OCI-LY3 (cell line): ENCODE measurements around the gene CEP76.

Experiments
- H2AFZ ChIP-seq: fragments of 200-600, 300-600 bp; shearing (Covaris generic); 2 replicates; pipeline ENCODE4 v1.6.0; 2014; ENCODE audit warnings: antibody characterized with exemption, low read depth, low read length
- H3K27ac ChIP-seq: fragments of 200-600, 300-600 bp; sonication (generic); 2 replicates; pipeline ENCODE4 v1.5.1; 2014; ENCODE audit warnings: mild to moderate bottlenecking, low read length, moderate library complexity, mixed read lengths
- H3K27me3 ChIP-seq: fragments of 200-600, 300-600 bp; sonication (generic); 2 replicates; pipeline ENCODE4 v1.6.1; 2014; ENCODE audit warnings: low read depth, low read length, mixed read lengths
- H3K36me3 ChIP-seq: fragments of 200-600, 300-600 bp; sonication (generic); replicated peaks from 2 replicates; pipeline ENCODE3; 2014; ENCODE audit warnings: low read depth, low read length, mixed read lengths
- H3K4me1 ChIP-seq: fragments of 300-600, 200-600 bp; sonication (generic); 2 replicates; pipeline ENCODE4 v1.6.1; 2014; ENCODE audit warnings: low read length, mixed read lengths
- H3K4me2 ChIP-seq: fragments of 200-600, 300-600 bp; sonication (generic); 2 replicates; pipeline ENCODE4 v1.6.1; 2014; ENCODE audit warnings: low read length, mixed read lengths
- H3K4me3 ChIP-seq: fragments of 300-600, 200-600 bp; sonication (generic); 2 replicates; pipeline ENCODE4 v1.5.1; 2014; ENCODE audit warnings: antibody characterized with exemption, mild to moderate bottlenecking, low read length, moderate library complexity
- H3K79me2 ChIP-seq: fragments of 300-600, 200-600 bp; shearing (Covaris generic); 2 replicates; pipeline ENCODE4 v1.6.1; 2014; ENCODE audit warnings: mild to moderate bottlenecking, low read length, mixed read lengths
- H3K9ac ChIP-seq: fragments of 300-600, 200-600 bp; shearing (Covaris generic); 2 replicates; pipeline ENCODE4 v1.6.0; 2014; ENCODE audit warnings: mild to moderate bottlenecking, low read length, moderate library complexity
- H3K9me3 ChIP-seq: fragments of 200-600, 300-600 bp; shearing (Covaris generic); 2 replicates; pipeline ENCODE4 v1.6.1; 2014; ENCODE audit warnings: low read length, mixed read lengths; ENCODE audit not compliant: insufficient read depth
- H4K20me1 ChIP-seq: fragments of 200-600, 300-600 bp; sonication (generic); 2 replicates; pipeline ENCODE4 v1.6.1; 2016; ENCODE audit warnings: low read length, mixed read lengths; ENCODE audit not compliant: insufficient read depth
- EZH2phosphoT487 ChIP-seq: fragments of 200-600 bp; shearing (Covaris generic); IDR thresholded peaks from 2 replicates; pipeline ENCODE4 v1.6.1; 2018; ENCODE audit warnings: antibody characterized with exemption, mixed run types, low read depth
- TF ChIP-seq, protein P1 (sequence below): fragments of 200-600, 300-600 bp; sonication (generic); IDR thresholded peaks from 2 replicates; pipeline ENCODE4 v1.5.1; 2014; ENCODE audit warnings: antibody characterized with exemption, low read length, low read depth

CEP76 gene

DNA sequence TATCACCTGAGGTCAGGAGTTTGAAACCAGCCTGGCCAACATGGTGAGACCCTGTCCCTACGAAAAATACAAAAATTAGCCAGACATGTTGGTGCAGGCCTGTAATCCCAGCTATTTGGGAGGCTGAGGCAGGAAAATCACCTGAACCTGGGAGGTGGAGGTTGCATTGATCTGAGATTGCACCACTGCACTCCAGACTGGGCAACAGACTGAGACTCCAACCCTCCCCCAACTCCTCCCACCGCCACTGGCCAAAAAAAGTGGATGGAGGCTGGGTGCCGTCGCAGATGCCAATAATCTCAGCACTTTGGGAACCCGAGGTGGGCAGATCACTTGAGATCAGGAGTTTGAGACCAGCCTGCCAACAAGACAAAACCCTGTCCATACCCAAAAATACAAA, 34.5 kb downstream of the CEP76 start:
- Histone ChIP-seq H3K79me2 (no peaks in the 10 kb centered on the region), H3K9ac (no peak overlapping the region), H3K9me3 (no peaks in the 10 kb centered on the region), H3K36me3 (peaks cover 6% of the 10 kb centered on the region), H3K27me3 (no peaks in the 10 kb centered on the region), H2AFZ (no peak overlapping the region), H3K4me1 (no peaks in the 10 kb centered on the region), H3K4me3 (no peak overlapping the region), H4K20me1 (no peaks in the 10 kb centered on the region), H3K27ac (no peak overlapping the region), H3K4me2 (no peak overlapping the region)
- TF ChIP-seq EZH2phosphoT487 = no peak
- TF ChIP-seq, protein P1, sequence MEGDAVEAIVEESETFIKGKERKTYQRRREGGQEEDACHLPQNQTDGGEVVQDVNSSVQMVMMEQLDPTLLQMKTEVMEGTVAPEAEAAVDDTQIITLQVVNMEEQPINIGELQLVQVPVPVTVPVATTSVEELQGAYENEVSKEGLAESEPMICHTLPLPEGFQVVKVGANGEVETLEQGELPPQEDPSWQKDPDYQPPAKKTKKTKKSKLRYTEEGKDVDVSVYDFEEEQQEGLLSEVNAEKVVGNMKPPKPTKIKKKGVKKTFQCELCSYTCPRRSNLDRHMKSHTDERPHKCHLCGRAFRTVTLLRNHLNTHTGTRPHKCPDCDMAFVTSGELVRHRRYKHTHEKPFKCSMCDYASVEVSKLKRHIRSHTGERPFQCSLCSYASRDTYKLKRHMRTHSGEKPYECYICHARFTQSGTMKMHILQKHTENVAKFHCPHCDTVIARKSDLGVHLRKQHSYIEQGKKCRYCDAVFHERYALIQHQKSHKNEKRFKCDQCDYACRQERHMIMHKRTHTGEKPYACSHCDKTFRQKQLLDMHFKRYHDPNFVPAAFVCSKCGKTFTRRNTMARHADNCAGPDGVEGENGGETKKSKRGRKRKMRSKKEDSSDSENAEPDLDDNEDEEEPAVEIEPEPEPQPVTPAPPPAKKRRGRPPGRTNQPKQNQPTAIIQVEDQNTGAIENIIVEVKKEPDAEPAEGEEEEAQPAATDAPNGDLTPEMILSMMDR = no peak

DNA sequence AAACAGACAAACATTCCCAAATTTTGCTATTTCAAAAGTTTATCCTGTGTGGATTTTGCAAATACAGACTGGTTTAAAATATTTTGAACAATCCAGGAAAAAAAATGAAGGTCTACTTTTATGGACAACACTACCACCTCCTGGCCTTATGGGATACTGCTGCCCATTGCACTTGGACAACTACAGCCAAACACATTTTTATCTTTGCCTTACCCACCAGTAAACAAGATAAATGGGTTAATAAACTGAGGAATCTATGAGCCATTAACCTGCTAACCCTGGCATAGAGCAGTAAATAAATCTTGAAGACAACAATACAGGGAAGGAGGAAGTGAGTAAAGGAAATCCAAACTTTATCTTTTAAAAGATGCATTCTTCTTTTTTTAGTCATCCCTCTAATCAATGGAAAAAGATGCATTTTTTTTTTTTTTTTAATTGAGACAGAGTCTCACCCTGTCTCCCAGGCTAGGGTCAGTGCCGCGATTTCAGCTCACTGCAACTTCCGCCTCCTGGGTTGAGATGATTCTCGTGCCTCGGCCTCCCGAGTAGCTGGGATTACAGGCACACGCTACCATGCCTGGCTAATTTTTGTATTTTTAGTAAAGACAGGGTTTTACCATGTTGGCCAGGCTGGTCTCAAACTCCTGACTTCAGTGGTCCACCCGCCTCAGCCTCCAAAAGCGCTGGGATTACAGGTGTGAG, 42.5 kb downstream of the CEP76 start:
- TF ChIP-seq, protein P1 = peak; percentile 91
- no peak for TF ChIP-seq EZH2phosphoT487
- H2AFZ ChIP-seq = no peak overlapping the region
- no peak overlapping the region for H3K9ac ChIP-seq
- no peaks in the 10 kb centered on the region for H3K36me3 ChIP-seq
- no peak overlapping the region for H3K4me3 ChIP-seq
- no peaks in the 10 kb centered on the region for H3K27me3 ChIP-seq
- H3K27ac ChIP-seq = no peak overlapping the region
- no peaks in the 10 kb centered on the region for H4K20me1 ChIP-seq
- peaks cover 6% of the 10 kb centered on the region; the same call in 1 of the 2 replicates for H3K4me1 ChIP-seq
- peaks cover 11% of the 10 kb centered on the region; the same call in 1 of the 2 replicates for H3K79me2 ChIP-seq
- no peak overlapping the region for H3K4me2 ChIP-seq
- no peaks in the 10 kb centered on the region for H3K9me3 ChIP-seq

DNA sequence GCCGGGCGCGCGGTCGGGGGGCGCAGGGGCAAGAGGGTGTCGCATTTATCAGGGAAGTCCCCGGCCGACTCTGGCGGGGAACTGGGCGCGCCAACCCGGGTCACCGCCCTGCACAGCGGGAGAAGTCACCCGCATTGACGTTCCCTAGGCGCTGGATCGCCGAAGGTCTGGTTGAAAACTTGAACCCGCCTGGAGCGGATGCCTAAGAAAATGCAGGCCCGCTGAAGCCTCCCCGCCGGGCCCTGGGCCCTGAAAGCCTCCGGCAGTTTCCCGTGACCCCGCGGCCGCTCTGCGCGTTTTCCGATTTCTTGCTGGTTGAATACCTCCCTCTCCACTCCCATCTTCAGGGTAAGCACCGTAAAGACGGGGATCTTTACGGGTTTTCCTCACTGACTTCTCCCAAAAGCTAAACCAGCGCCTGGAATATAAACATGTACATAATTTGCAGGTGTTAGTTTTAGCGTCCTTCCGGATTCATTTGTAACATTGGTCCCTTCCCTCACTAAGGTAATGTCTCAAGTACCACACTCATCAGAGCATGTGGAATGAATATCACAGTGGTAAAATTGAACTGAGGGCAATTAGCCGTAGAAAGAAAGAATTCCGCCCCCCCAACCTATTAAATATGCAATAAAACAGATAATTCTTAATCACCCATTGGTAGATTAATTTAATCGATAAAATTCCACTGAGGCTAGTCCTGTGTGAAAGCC, 43.9 kb downstream of the CEP76 start:
- Histone ChIP-seq H3K4me1 (peaks cover 9% of the 10 kb centered on the region; the same call in 1 of the 2 replicates), H4K20me1 (no peaks in the 10 kb centered on the region), H3K9me3 (no peaks in the 10 kb centered on the region), H3K4me3 (peak overlapping the region; percentile 87), H2AFZ (peak overlapping the region; percentile 68; the same call in 1 of the 2 replicates), H3K27ac (no peak overlapping the region), H3K79me2 (peaks cover 17% of the 10 kb centered on the region), H3K9ac (no peak overlapping the region), H3K36me3 (no peaks in the 10 kb centered on the region), H3K4me2 (peak overlapping the region; percentile 73), H3K27me3 (no peaks in the 10 kb centered on the region)
- TF ChIP-seq, protein P1 = no peak
- no peak for TF ChIP-seq EZH2phosphoT487

DNA sequence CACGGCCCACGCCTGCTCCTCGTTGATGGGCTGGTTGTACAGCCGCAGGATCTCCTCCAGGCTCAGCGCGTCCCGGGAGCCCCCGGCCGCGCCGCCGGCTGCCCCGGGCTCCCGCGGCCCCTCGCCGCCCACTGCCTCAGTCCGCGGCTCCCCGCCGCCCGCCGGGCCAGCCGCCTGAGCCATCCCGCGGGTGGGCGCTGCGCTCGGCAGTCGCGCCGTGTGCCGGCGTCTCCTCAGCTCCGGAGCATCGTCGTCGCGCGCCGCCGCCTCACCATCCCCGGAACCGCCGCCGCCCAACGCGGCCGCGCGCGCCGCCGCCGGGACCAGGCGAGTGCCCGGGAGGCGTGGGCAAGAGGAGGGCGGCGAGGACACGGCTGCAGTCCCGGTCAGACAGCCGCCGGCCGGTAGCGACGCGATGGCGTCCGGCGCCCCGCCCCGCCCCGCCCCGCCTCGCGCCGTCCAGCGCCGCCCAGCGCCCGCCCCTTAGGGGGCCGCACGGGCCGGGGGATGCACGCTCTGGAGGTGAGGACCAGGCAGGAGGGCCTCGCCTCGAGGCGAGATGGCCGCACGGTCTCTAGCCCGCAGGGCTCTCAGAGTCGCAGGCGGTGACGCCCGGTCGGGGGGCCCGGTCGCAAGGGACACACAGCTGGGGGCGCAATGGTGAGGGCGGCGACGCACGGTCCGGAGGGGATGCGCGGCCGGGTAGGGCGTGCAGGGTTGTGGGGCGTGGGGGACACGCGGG, 44.7 kb downstream of the CEP76 start, which contains the start of gene SPIRE1:
Gene SPIRE1, minus strand, starts transcription at position 424 of the 742 bp plus-strand sequence. Its CDS starts 241 bp downstream, at position 183.
- peak within 1 kb of the TSS; percentile 80 for H3K4me2 ChIP-seq
- H3K27me3 ChIP-seq = no peaks in the 10 kb centered on the region
- no peak within 1 kb of the TSS for H3K27ac ChIP-seq
- H3K9ac ChIP-seq = peak within 1 kb of the TSS; percentile 68
- H3K4me3 ChIP-seq = peak within 1 kb of the TSS; percentile 87
- no peaks in the 10 kb centered on the region for H3K36me3 ChIP-seq
- peaks cover 13% of the 10 kb centered on the region; the same call in 1 of the 2 replicates for H3K4me1 ChIP-seq
- TF ChIP-seq, protein P1 = no peak
- no peak for TF ChIP-seq EZH2phosphoT487
- peak within 1 kb of the TSS; percentile 68; the same call in 1 of the 2 replicates for H2AFZ ChIP-seq
- H4K20me1 ChIP-seq = no peaks in the 10 kb centered on the region
- H3K79me2 ChIP-seq = peaks cover 24% of the 10 kb centered on the region
- H3K9me3 ChIP-seq = no peaks in the 10 kb centered on the region
